Limb (tissue), 2 donors: Measurements from ENCODE around the gene CELA1.
"Not testable (repeated sequence)": the region's sequence is repeated elsewhere in the genome, so short reads cannot be mapped to it uniquely, and the experiment has no call there.

Experiments
- DNase-seq, 2 donors: peaks; one replicate each; pipeline ENCODE4 v3.0.0-alpha.2; 2016; ENCODE audit errors: extremely low spot score in 2 of 2

The CELA1 gene

GRCh38 chr12:51343201-51343600 lies 3.3 kb downstream of the CELA1 start:
- no peak for DNase-seq

GRCh38 chr12:51342416-51342815 lies 4.1 kb downstream of the CELA1 start:
- no peak for DNase-seq

DNA sequence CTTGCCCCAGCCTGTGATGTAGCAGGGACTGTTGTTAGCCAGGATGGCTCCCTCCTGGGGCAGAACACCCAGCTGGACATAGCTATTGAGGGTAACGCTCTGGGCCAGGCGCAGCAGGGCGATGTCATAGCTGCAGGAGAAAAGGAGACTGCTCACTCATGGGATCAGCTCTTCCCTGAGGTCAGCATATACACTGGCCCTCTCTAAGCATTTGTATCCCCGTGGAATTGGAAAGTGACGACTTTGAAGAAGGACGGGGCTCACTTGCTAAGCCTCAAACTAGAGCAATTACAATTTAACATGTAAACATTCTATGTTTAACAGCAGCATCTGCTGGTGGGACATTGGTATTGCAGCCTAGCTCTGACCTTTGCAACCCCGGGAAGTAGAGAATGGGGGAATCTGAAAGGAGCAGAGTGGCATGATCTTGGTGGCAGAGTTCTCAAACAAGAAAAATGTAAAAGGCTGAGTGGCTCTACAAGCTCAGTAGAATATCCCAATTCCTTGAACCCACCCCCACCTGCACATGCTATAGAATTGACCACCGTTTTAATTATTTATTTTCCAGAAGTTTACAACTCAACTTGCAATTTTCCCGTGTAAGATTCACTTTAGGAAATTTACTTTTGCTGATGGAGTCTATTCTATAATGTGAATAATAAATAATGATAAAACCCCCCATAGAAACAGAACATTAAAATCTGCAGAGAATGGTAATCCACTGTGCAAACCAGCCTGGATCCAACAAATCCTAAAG lies 5.0 kb downstream of the CELA1 start:
- DNase-seq = peak; percentile 66 to 77

GRCh38 chr12:51339750-51340149 lies 6.7 kb downstream of the CELA1 start:
- no peak for DNase-seq

DNA sequence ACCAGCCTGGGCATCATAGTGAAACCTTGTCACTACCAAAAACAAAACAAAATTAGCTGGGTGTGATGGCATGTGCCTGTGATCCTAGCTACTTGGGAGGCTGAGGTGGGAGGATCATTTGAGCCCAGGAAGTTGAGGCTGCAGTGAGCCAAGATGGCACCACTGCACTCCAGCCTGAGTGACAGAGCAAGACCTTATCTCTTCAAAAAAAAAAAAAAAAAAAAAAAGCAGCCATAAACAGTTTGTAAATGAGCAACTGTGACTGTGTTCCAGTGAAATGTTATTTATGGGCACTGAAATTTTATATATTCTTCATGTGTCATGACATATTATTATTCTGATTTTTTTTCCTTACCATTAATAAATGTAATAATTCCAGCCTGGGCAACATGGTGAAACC lies 9.1 kb downstream of the CELA1 start:
- DNase-seq = not testable (repeated sequence)

GRCh38 chr12:51335931-51336330 lies 10.5 kb downstream of the CELA1 start:
- DNase-seq = no peak

- no peak for DNase-seq
Observed at GRCh38 chr12:51334764-51335163, 11.7 kb downstream of the CELA1 start.

- DNase-seq = no peak
Observed at GRCh38 chr12:51333536-51333935, 12.9 kb downstream of the CELA1 start.

DNA sequence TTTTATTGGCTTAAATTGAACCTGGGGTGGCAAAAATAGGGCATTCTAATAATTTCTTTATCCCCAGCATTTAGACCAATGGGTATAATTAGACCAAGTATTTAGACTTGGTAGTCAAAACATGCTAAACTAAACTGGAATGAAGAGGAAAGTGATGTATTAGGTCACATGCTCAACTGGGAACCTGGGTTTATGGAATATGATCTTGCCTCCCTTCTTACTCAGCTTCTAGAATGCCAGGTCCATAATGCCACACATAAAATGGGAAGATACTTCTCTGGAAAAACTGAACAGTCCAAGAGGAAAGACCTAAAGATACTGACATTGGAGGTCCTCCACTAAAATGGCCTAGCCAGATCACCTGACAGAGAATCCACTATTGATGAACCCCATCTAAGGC lies 16.3 kb downstream of the CELA1 start:
- DNase-seq = no peak

DNA sequence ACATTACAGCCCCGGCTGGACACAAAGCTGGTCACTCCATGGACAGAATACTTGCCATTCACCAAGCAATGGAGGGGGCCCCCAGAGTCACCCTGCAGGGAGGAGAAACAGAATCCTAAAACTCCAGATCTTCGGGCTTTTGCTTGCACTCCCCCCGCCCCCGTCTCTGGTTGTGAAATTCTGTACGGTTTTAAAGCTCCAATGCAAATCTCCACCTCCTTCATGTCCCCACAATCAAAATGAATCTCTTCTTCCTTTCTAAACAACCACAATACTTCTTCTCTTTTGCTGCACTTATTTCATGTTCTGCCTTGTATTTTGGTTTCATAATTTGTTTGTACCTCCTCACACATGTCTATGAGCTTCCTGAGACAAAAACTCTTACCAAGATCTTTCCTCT lies 16.7 kb downstream of the CELA1 start:
- DNase-seq = no peak

- no peak for DNase-seq
Observed at GRCh38 chr12:51328587-51328986, 17.9 kb downstream of the CELA1 start.

- DNase-seq = no peak
Observed at GRCh38 chr12:51326698-51327439, 19.6 kb downstream of the CELA1 start.

DNA sequence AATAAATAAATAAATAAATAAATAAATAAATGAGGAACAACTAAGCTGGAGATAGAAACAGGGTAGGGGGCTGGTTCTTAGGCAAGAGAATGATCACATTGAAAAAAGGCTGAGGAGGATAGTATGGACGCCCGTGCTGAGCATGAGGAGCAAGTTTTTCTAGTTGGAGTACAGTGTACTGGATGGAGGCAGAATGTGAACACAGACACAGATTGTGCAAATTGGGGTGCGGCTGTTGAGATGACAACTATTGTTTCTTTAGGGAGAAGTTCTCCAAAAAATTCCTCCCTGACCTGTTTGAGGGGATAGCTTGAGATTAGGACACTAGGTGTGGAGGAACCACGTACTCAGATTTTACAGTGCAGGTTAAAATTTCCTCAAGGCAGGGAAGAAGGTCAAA lies 21.5 kb downstream of the CELA1 start:
- no peak for DNase-seq

DNA sequence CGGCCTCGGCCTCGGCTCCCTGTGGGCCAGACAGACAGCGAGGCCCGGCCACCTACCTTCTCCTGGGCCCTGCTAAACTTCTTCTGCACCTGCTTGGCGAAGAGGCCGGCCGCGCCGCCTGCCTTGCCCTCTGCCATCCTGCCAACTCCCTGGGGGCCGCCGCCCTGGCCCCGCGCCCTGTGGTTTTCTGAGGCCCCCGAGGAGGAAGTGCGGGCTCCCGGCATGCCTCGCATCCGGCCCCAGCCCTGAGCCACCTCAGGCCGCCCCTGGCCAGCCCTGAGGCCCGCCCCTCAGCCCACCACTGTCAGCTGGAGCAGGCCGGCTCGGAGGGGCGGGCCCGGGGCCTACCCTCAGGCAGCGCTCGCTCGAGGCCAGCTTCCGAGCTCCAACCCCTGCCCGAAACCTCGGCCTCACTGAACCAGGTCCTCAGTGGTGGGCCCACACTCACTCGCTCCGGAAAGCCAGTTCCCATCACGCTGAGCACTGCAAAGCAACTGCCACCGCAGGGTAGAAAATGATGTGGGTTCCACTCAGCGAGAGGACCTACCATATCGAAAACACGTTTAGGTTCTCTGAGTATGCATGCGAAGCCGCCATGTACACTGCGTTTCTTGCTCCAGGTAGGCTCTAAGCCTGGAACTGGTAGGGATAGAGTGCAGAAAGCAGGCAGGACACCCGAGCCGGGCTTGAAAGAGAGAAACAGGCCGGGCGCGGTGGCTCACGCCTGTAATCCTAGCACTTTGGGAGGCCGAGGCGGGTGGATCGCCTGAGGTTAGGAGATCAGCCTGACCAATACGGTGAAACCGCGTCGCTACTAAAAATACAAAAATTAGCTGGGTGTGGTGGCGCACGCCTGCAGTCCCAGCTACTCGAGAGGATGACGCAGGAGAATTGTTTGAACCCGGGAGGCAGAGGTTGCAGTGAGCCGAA lies 22.2 kb downstream of the CELA1 start, which contains the start of gene BIN2:
Gene BIN2, minus strand, starts transcription at position 209 of the 930 bp plus-strand sequence. Its CDS starts 72 bp downstream, at position 137.
- DNase-seq = no peak

DNA sequence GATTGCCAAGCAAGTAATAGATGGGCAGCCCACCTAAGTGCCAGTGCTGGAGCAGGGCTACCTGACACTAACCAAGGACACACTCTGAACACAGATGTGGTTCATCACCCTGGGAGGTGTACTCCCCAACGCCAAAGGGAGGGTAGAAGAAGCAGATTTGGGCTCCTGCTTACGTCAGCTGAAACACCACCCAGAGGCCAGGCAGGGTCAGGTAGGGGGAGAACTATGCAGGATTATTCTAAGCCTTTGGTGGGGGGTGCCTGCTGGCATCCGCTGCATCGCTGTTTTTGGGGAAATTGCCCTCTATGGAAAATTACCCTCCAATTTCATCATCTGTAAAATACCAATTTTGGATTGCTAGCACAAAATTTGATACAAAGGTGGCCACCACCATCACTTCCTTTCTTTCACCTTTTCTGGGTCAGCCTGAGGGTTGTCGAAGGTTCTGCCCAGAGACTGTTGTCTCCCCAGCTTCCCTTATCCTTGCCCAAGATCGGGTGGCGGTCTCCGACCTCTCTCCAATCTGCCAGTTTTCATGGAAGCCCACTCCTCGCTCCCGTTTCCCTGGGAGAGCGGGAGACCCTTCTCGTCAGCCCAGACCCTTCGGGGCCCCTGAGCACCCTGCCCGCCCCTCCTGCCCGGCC lies 23.0 kb downstream of the CELA1 start:
- no peak for DNase-seq

DNA sequence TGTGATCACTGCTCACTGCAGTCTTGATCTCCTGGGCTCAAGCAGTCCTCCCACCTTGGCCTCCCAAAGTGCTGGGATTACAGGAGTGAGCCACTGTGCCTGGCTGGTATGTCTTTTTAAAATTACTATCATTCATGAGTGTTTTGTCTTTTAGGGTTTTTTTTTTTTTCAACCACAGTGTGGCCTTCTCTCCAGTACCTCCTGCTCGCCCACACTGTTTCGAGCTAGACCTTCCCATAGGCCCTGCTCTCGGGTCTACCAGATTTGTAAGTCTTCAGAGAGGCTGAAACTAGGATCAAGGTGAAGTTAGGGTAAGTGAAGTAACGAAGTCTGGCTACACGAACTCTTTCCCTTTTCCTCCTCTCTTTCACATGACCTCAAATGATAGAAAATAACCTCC lies 24.0 kb downstream of the CELA1 start:
- DNase-seq = no peak

DNA sequence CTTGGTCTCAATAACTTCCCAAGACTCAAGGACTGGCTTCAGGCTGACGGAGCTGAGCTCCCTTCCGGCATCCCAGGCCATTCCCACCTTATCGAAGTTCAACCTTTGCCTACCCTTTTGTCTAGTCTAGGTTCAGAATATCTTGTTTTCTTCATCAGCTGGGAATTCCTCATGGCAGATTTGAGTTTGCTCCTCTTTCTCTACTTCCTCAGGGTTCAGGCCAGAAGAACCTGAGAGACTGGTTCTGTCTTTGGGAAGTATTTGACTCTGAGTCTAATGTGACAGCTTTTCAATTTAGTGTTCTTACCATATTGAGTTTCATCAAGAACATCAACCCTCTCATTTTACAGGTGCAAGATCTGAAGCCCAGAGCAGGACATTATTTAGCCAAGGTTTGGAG lies 24.6 kb downstream of the CELA1 start:
- DNase-seq = no peak

DNA sequence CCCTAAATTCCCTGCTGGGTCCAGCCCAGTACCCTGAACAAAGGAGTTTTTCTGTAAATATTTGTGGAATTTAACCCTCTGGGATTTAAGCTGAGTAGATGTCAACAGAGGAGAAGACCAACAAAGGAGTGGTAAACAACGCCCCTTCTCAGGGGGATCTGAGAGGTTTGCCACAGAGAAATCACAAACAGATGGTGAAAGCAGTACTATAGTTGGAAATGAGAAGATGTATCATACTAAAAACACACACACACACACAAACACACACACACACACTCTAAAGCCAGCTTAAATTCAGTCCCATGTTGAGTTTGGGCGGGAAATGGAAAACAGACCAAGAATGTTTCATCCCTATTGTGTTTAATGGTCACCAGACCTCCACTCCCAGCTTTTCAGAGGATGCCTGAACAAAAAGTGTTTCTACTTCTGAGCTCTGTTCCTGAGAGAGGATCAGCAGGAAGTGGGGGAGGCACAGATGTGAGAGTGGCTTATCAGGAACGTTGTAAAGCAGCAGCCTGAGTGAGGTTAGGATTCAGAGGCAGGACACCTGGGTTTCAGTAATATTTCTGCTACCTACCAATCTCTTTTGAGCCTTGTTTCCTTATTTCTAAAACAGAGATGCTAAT lies 25.7 kb downstream of the CELA1 start:
- peak in 1 of 2 donors; percentile 43 for DNase-seq

GRCh38 chr12:51320311-51320694 lies 26.2 kb downstream of the CELA1 start:
- DNase-seq = no peak

DNA sequence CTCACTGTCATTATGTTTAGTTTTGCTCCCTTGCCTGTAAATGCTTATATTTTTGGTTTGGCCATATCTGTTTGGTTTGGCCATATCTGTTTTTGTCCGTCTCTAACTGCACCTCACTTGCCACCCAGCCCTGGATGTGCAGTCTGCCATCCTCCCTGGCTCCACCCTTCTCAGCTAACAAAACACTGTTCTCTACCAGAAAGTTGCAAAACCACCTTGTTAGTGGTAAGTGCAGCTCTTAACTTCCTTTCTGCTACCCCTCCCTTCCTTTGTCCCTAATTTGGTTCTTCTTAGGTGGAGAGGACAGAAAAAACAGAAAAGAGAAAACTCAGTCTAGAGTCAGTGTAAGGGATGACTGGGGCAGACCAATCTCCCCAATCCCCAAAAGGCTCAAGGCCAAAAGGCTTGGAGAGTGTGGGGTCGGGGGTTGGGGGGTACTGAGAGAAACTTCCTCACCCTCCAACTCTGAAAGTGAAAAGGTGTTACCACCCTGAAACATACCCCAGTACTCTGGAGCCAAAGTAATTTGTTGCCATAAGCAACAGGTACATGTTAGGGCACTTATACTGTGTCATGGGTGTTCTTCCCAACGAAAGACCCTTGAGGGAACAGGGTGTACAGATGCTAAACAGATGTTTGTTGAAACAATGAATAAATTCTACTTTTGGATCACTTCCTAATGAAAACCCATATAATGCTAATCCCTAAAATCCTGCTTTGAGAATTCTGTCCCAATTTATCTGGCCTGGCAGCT lies 27.5 kb downstream of the CELA1 start:
- no peak for DNase-seq
